ENCODE results near the gene RFPL3.
"Not testable (repeated sequence)": the region's sequence is repeated elsewhere in the genome, so short reads cannot be mapped to it uniquely, and the experiment has no call there.

Gene RFPL3

GRCh38 chr22:32357567-32357966 is at the start of gene RFPL3:
Gene RFPL3, plus strand, starts transcription at chr22:32357867. Its CDS starts 205 bp downstream, at chr22:32358072.
- DNase-seq (ENCODE audit: low read depth in 2 of 2): not testable (repeated sequence)

- no peak for DNase-seq (ENCODE audit: low read depth in 2 of 2)
Measured at GRCh38 chr22:32308191-32308590, 49.5 kb upstream of the RFPL3 start.

- no peak for DNase-seq (ENCODE audit: low read depth in 2 of 2)
Measured at GRCh38 chr22:32308934-32309333, 48.7 kb upstream of the RFPL3 start.

- DNase-seq (ENCODE audit: low read depth in 2 of 2): no peak
Measured at GRCh38 chr22:32309585-32310251, 47.9 kb upstream of the RFPL3 start.

- DNase-seq (ENCODE audit: low read depth in 2 of 2): no peak
Measured at GRCh38 chr22:32310777-32311176, 46.9 kb upstream of the RFPL3 start.

GRCh38 chr22:32311551-32312071 is 46.1 kb upstream of the RFPL3 start:
- DNase-seq (ENCODE audit: low read depth in 2 of 2): no peak

GRCh38 chr22:32312748-32313147 is 44.9 kb upstream of the RFPL3 start:
- no peak for DNase-seq (ENCODE audit: low read depth in 2 of 2)

GRCh38 chr22:32313532-32313931 is 44.1 kb upstream of the RFPL3 start:
- no peak for DNase-seq (ENCODE audit: low read depth in 2 of 2)

- no peak for DNase-seq (ENCODE audit: low read depth in 2 of 2)
Measured at GRCh38 chr22:32317524-32317923, 40.1 kb upstream of the RFPL3 start.

GRCh38 chr22:32318361-32318760 is 39.3 kb upstream of the RFPL3 start:
- no peak for DNase-seq (ENCODE audit: low read depth in 2 of 2)

- DNase-seq (ENCODE audit: low read depth in 2 of 2): no peak
Measured at GRCh38 chr22:32319861-32320406, 37.7 kb upstream of the RFPL3 start.

- DNase-seq (ENCODE audit: low read depth in 2 of 2): no peak
Measured at GRCh38 chr22:32322986-32323385, 34.7 kb upstream of the RFPL3 start.

GRCh38 chr22:32323513-32324164 is 34.0 kb upstream of the RFPL3 start:
- no peak for DNase-seq (ENCODE audit: low read depth in 2 of 2)

- no peak for DNase-seq (ENCODE audit: low read depth in 2 of 2)
Measured at GRCh38 chr22:32324505-32325415, 32.9 kb upstream of the RFPL3 start.

GRCh38 chr22:32325416-32325801 is 32.3 kb upstream of the RFPL3 start:
- no peak for DNase-seq (ENCODE audit: low read depth in 2 of 2)

GRCh38 chr22:32325811-32326237 is 31.8 kb upstream of the RFPL3 start:
- no peak for DNase-seq (ENCODE audit: low read depth in 2 of 2)

- no peak for DNase-seq (ENCODE audit: low read depth in 2 of 2)
Measured at GRCh38 chr22:32326647-32327046, 31.0 kb upstream of the RFPL3 start.

- DNase-seq (ENCODE audit: low read depth in 2 of 2): no peak
Measured at GRCh38 chr22:32327066-32327465, 30.6 kb upstream of the RFPL3 start.

GRCh38 chr22:32327596-32328171 is 30.0 kb upstream of the RFPL3 start:
- no peak for DNase-seq (ENCODE audit: low read depth in 2 of 2)

GRCh38 chr22:32328306-32329201 is 29.1 kb upstream of the RFPL3 start:
- no peak for DNase-seq (ENCODE audit: low read depth in 2 of 2)

All from fibroblast of skin of left biceps (primary cell).